Chondrocyte (in vitro differentiated cells): ENCODE results near the gene GRIN2B. TPM values are rescaled to one million over a fixed set of nuclear protein-coding genes. Genes with fewer than 3 reads are reported as not detected.

Experiments used
- DNase-seq: peaks from one replicate; pipeline ENCODE4 v3.0.0; 2021; ENCODE audit warnings: mixed read lengths, low spot score
- H3K27ac Mint-ChIP-seq: one replicate; pipeline ENCODE4 v1.8.0; 2021; ENCODE audit warnings: mild to moderate bottlenecking, moderate library complexity, mixed read lengths; ENCODE audit not compliant: unreplicated experiment
- H3K27me3 Mint-ChIP-seq: 2 replicates; pipeline ENCODE4 v1.8.0; 2021; ENCODE audit warnings: low read depth, mixed read lengths
- H3K36me3 Mint-ChIP-seq: 2 replicates; pipeline ENCODE4 v1.8.0; 2021; ENCODE audit warnings: low read depth, mixed read lengths
- H3K4me1 Mint-ChIP-seq: 2 replicates; pipeline ENCODE4 v1.8.0; 2021; ENCODE audit warnings: low read depth, mild to moderate bottlenecking, mixed read lengths
- H3K4me3 Mint-ChIP-seq: one replicate; pipeline ENCODE4 v1.8.0; 2021; ENCODE audit warnings: mild to moderate bottlenecking, moderate library complexity, mixed read lengths; ENCODE audit not compliant: unreplicated experiment
- H3K9me3 Mint-ChIP-seq: 2 replicates; pipeline ENCODE4 v1.8.0; 2021; ENCODE audit warnings: low read depth, mixed read lengths
- CTCF ChIP-seq: fragments of 200-600 bp; sonication (generic); IDR thresholded peaks from 2 replicates; pipeline ENCODE4 v1.5.0; 2021; ENCODE audit warnings: antibody characterized with exemption, mild to moderate bottlenecking, moderate library complexity
- total RNA-seq: library from RNA; stranded (reverse); gene quantifications from 3 replicates; pipeline ENCODE4 v1.2.1, GENCODE V29; 2021

Gene GRIN2B
- total RNA-seq, 1 donor from 2014 or later: not detected

- DNase-seq: no peak
- H3K4me3 Mint-ChIP-seq: no peak overlapping the region
- H3K36me3 Mint-ChIP-seq: peaks cover 1% of the 10 kb centered on the region
- no peaks in the 10 kb centered on the region for H3K9me3 Mint-ChIP-seq
- H3K4me1 Mint-ChIP-seq: no peaks in the 10 kb centered on the region
- TF ChIP-seq CTCF: no peak
- H3K27ac Mint-ChIP-seq: no peak overlapping the region
- peaks cover 37% of the 10 kb centered on the region for H3K27me3 Mint-ChIP-seq
Measured at GRCh38 chr12:13973996-13974395, 7.4 kb downstream of the GRIN2B start.

- TF ChIP-seq CTCF: no peak
- Mint-ChIP-seq H3K4me3 (no peak overlapping the region), H3K27me3 (peaks cover 23% of the 10 kb centered on the region), H3K27ac (no peak overlapping the region), H3K4me1 (no peaks in the 10 kb centered on the region), H3K9me3 (no peaks in the 10 kb centered on the region), H3K36me3 (no peaks in the 10 kb centered on the region)
- DNase-seq: no peak
Measured at GRCh38 chr12:13970803-13971202, 10.6 kb downstream of the GRIN2B start.

- no peak for TF ChIP-seq CTCF
- Mint-ChIP-seq H3K27me3 (peaks cover 17% of the 10 kb centered on the region), H3K36me3 (no peaks in the 10 kb centered on the region), H3K4me1 (no peaks in the 10 kb centered on the region), H3K27ac (no peak overlapping the region), H3K9me3 (no peaks in the 10 kb centered on the region), H3K4me3 (no peak overlapping the region)
- DNase-seq: no peak
Measured at GRCh38 chr12:13968281-13968680, 13.1 kb downstream of the GRIN2B start.

- Mint-ChIP-seq H3K36me3 (no peaks in the 10 kb centered on the region), H3K27me3 (peaks cover 11% of the 10 kb centered on the region), H3K9me3 (no peaks in the 10 kb centered on the region), H3K4me3 (no peak overlapping the region), H3K4me1 (no peaks in the 10 kb centered on the region), H3K27ac (no peak overlapping the region)
- DNase-seq: no peak
- TF ChIP-seq CTCF: no peak
Measured at GRCh38 chr12:13964666-13965065, 16.7 kb downstream of the GRIN2B start.

GRCh38 chr12:13962699-13963098 is 18.7 kb downstream of the GRIN2B start:
- Mint-ChIP-seq H3K9me3 (no peaks in the 10 kb centered on the region), H3K27me3 (peaks cover 14% of the 10 kb centered on the region), H3K4me3 (no peak overlapping the region), H3K36me3 (no peaks in the 10 kb centered on the region), H3K27ac (no peak overlapping the region), H3K4me1 (no peaks in the 10 kb centered on the region)
- no peak for DNase-seq
- peak; percentile 34 for TF ChIP-seq CTCF
